Measurements from ENCODE around the gene SUPT5H. TPM values are rescaled to one million over a fixed set of nuclear protein-coding genes. Genes with fewer than 3 reads are reported as not detected.

The SUPT5H gene
- total and polyA plus RNA-seq, 2 of the 8 experiments (the other 6 are each of a cell fraction or from before 2014, with no cell fraction given): 77.8 to 111 TPM

DNA sequence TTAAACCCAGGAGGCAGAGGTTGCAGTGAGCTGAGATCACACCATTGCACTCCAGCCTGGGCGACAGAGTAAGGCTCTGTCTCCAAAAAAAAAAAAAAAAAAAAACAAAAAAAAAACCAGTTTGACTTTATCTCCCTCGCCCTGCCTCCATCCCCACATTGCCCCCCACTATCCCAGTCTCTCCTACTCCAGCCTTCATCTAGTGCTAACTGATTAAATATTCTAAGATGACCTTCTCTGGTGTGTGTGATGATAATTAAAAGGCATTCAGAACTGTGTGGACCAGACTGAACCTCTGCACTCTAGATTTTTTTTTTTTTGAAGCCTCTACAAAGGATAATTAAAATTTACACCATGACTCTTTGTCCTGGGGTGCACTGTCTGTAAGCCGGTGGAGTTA lies 47.4 kb downstream of the SUPT5H start:
- no peak overlapping the region for H3K18ac ChIP-seq (ENCODE audit: extremely low read depth, low read length)
- H4K5ac ChIP-seq (ENCODE audit: insufficient read length, low read depth, low read length): no peak overlapping the region
- no peaks in the 10 kb centered on the region for H3K9me3 ChIP-seq (ENCODE audit: insufficient read depth in 2 of 2, low read depth in 1 of 2, low read length in 1 of 2)
- H2BK5ac ChIP-seq (ENCODE audit: low read depth, low read length): no peak overlapping the region
- H3K4me1 ChIP-seq (replicated peaks in 1 of 4; ENCODE audit: control insufficient read depth in 3 of 4, insufficient read depth in 4 of 4, low read length in 3 of 4): peaks cover 0 to 2% (median under 1%) of the 10 kb centered on the region in 4 experiments; a peak in 2 of 7 replicates
- no peak overlapping the region for H3K23ac ChIP-seq (ENCODE audit: insufficient read length)
- H3K14ac ChIP-seq (ENCODE audit: insufficient read length): no peak overlapping the region
- no peak overlapping the region for H3K4ac ChIP-seq (replicated peaks; ENCODE audit: insufficient read length, low read depth, low read length)
- no peak overlapping the region for H2AFZ ChIP-seq (ENCODE audit: low read length)
- H3K4me3 ChIP-seq (ENCODE audit: extremely low read depth in 1 of 4, insufficient read depth in 2 of 4, low read depth in 3 of 4, low read length in 4 of 4): no peak overlapping the region
- no peak overlapping the region for H3K27ac ChIP-seq (ENCODE audit: low read depth, low read length)
- H3K79me2 ChIP-seq (ENCODE audit: control insufficient read depth in 1 of 2, insufficient read depth in 2 of 2, low read length in 2 of 2): no peaks in the 10 kb centered on the region
- no peak for TF ChIP-seq BRCA1 (IDR thresholded peaks at IDR 0.05; ENCODE audit: low read depth, low read length)
- TF ChIP-seq YY1 (IDR thresholded peaks at IDR 0.05; ENCODE audit: low read depth, low read length): no peak
- TF ChIP-seq, protein P1, sequence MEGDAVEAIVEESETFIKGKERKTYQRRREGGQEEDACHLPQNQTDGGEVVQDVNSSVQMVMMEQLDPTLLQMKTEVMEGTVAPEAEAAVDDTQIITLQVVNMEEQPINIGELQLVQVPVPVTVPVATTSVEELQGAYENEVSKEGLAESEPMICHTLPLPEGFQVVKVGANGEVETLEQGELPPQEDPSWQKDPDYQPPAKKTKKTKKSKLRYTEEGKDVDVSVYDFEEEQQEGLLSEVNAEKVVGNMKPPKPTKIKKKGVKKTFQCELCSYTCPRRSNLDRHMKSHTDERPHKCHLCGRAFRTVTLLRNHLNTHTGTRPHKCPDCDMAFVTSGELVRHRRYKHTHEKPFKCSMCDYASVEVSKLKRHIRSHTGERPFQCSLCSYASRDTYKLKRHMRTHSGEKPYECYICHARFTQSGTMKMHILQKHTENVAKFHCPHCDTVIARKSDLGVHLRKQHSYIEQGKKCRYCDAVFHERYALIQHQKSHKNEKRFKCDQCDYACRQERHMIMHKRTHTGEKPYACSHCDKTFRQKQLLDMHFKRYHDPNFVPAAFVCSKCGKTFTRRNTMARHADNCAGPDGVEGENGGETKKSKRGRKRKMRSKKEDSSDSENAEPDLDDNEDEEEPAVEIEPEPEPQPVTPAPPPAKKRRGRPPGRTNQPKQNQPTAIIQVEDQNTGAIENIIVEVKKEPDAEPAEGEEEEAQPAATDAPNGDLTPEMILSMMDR (IDR thresholded peaks at IDR 0.05; ENCODE audit: control extremely low read depth in 1 of 3, insufficient read depth in 1 of 3, low read depth in 1 of 3, low read length in 3 of 3): no peak
- no peak for TF ChIP-seq KDM1A (IDR thresholded peaks at IDR 0.05; ENCODE audit: borderline replicate concordance, low read length)
- H2AK5ac ChIP-seq (ENCODE audit: low read depth, low read length): no peak overlapping the region
- H3K56ac ChIP-seq (replicated peaks; ENCODE audit: insufficient read length, low read depth, low read length): no peak overlapping the region
- H3K23me2 ChIP-seq (ENCODE audit: low read depth, low read length): no peaks in the 10 kb centered on the region
- no peak for FAIRE-seq
- H3K9ac ChIP-seq (replicated peaks in 1 of 4; ENCODE audit: extremely low read depth in 1 of 4, low read depth in 3 of 4, low read length in 3 of 4): no peak overlapping the region
- ChIA-PET POLR2A (ENCODE audit: partially characterized antibody) (interaction anchor here (0.6 to 11.1 kb wide), 11 partner anchors 9 to 130 kb away, joined by 3 to 96 read pairs (median 3); partner anchors contain the start of genes EID2B, RPS16, SELENOV and TIMM50), CTCF (ENCODE audit: partially characterized antibody) (interaction anchor here (0.8 to 1.4 kb wide), 2 partner anchors 17 to 40 kb away, joined by 3 to 5 read pairs; partner anchors contain the start of gene EID2B)
- peaks cover 0 to 2% (median 0%) of the 10 kb centered on the region in 4 experiments; a peak in 2 of 7 replicates for H3K27me3 ChIP-seq (replicated peaks in 1 of 4; ENCODE audit: control insufficient read depth in 3 of 4, extremely low read depth in 1 of 4, insufficient read depth in 3 of 4, low read length in 3 of 4)
- no peak overlapping the region for H2BK15ac ChIP-seq (ENCODE audit: low read length)
- H4K8ac ChIP-seq (ENCODE audit: extremely low read depth, insufficient read depth, low read length): no peak overlapping the region
- no peaks in the 10 kb centered on the region for H3K79me1 ChIP-seq (ENCODE audit: low read depth, low read length)
- DNase-seq (ENCODE audit: low read depth in 1 of 2, low spot score in 2 of 2): no peak
- H2BK20ac ChIP-seq (ENCODE audit: low read length): no peak overlapping the region
- 78% methylated on average over 2 of the region's 3 CpGs; no CpG with 5 or more reads in 1 of the 2 experiments for WGBS, 2 experiments (ENCODE audit: extremely low coverage in 1 of 2, insufficient coverage in 1 of 2, insufficient read length in 1 of 2, insufficient replicate concordance in 2 of 2, low coverage in 1 of 2, low lambda C conversion rate in 2 of 2, missing lambda C conversion rate in 1 of 2)
- no peak overlapping the region for H2BK12ac ChIP-seq (ENCODE audit: low read depth, low read length)
- peaks cover 0 to 1% of the 10 kb centered on the region in 2 experiments for H4K20me1 ChIP-seq (replicated peaks in 1 of 2; ENCODE audit: control insufficient read depth in 1 of 2, insufficient read depth in 2 of 2, low read length in 2 of 2)
- peaks cover 7 to 35% (median 24%) of the 10 kb centered on the region in 4 experiments; a peak in 6 of 8 replicates for H3K36me3 ChIP-seq (ENCODE audit: control insufficient read depth in 2 of 4, insufficient read depth in 4 of 4, low read length in 3 of 4)
- no peak overlapping the region for H4K91ac ChIP-seq (replicated peaks; ENCODE audit: insufficient read length, low read length)
- no peak overlapping the region for H3K4me2 ChIP-seq (ENCODE audit: insufficient read depth in 1 of 2, low read depth in 2 of 2, low read length in 2 of 2)
- H2BK120ac ChIP-seq (replicated peaks; ENCODE audit: low read depth, low read length): no peak overlapping the region

All from H1 (cell line).